IMR-90 (cell line): Measurements from ENCODE around the gene DEFB124. TPM values are rescaled to one million over a fixed set of nuclear protein-coding genes. Genes with fewer than 3 reads are reported as not detected.

Experiments
- ATAC-seq: fragments of 200-7000 bp; cut with Tn5 transposase; 2 replicates; pipeline ENCODE4 v1.9.1; 2020; ENCODE audit warnings: low read depth, mild to moderate bottlenecking, moderate library complexity
- BruUV-seq: library from RNA; stranded (reverse); fragments of 400-500 nt; replicated peaks from 2 replicates; lab custom pipeline; 2021; lab: Mats Ljungman, UMichigan
- CTCF ChIA-PET: fragments of 300-600 bp; formaldehyde crosslinking; extraction: SDS; loops from one replicate; lab custom pipeline; 2021; ENCODE audit warnings: antibody characterized with exemption; lab: Yijun Ruan, JAX
- POLR2A ChIA-PET: fragments of 300-600 bp; sonication (Branson Sonifier 250); formaldehyde crosslinking; loops from one replicate; lab custom pipeline; 2022; ENCODE audit warnings: antibody characterized with exemption; ENCODE audit not compliant: unreplicated experiment; lab: Charles Lee
- DNase-seq: peaks from one replicate; pipeline ENCODE4 v3.0.0; 2013
- H2AFZ ChIP-seq: replicated peaks from 2 replicates; pipeline ENCODE3; 2013; ENCODE audit warnings: low read length, mild to moderate bottlenecking; ENCODE audit not compliant: poor library complexity
- H2AK5ac ChIP-seq: 2 replicates; pipeline ENCODE4 v1.6.1; 2013; ENCODE audit warnings: low read depth, low read length, inconsistent platforms
- H2AK9ac ChIP-seq: replicated peaks from 2 replicates; pipeline ENCODE3; 2013; ENCODE audit warnings: mild to moderate bottlenecking, low read depth, low read length, moderate library complexity; ENCODE audit not compliant: poor library complexity
- H2BK120ac ChIP-seq: 2 replicates; pipeline ENCODE4 v1.6.1; 2013; ENCODE audit warnings: low read depth, low read length, inconsistent platforms
- H2BK15ac ChIP-seq: 3 replicates; pipeline ENCODE4 v1.6.1; 2013; ENCODE audit warnings: low read depth, low read length, inconsistent platforms
- H2BK20ac ChIP-seq: 2 replicates; pipeline ENCODE4 v1.6.1; 2013; ENCODE audit warnings: low read depth, mild to moderate bottlenecking, inconsistent platforms, low read length, moderate library complexity
- H2BK5ac ChIP-seq: 2 replicates; pipeline ENCODE4 v1.6.1; 2013; ENCODE audit warnings: mild to moderate bottlenecking, low read depth, low read length, inconsistent platforms; ENCODE audit not compliant: poor library complexity, severe bottlenecking
- H3K14ac ChIP-seq: replicated peaks from 2 replicates; pipeline ENCODE4 v1.6.1; 2013; ENCODE audit warnings: low read depth, low read length, inconsistent platforms
- H3K18ac ChIP-seq: 2 replicates; pipeline ENCODE4 v1.6.1; 2013; ENCODE audit warnings: low read depth, low read length, control low read depth
- H3K23ac ChIP-seq: 2 replicates; pipeline ENCODE4 v1.6.1; 2013; ENCODE audit warnings: low read depth, low read length, inconsistent platforms
- H3K27ac ChIP-seq: 2 replicates; pipeline ENCODE4 v1.5.1; 2013; ENCODE audit warnings: mild to moderate bottlenecking, control low read depth, low read length; ENCODE audit not compliant: insufficient read depth
- H3K27me3 ChIP-seq: 2 replicates; pipeline ENCODE4 v1.6.1; 2013; ENCODE audit warnings: low read length; ENCODE audit not compliant: control insufficient read depth, insufficient read depth
- H3K36me3 ChIP-seq: 2 replicates; pipeline ENCODE4 v1.6.1; 2013; ENCODE audit warnings: low read length, mixed read lengths; ENCODE audit not compliant: control insufficient read depth, insufficient read depth
- H3K4ac ChIP-seq: 2 replicates; pipeline ENCODE4 v1.6.1; 2013; ENCODE audit warnings: low read depth, low read length, inconsistent platforms
- H3K4me1 ChIP-seq: 2 replicates; pipeline ENCODE4 v1.6.1; 2013; ENCODE audit warnings: low read length, mixed read lengths; ENCODE audit not compliant: control insufficient read depth, insufficient read depth
- H3K4me2 ChIP-seq: 2 replicates; pipeline ENCODE4 v1.6.1; 2013; ENCODE audit warnings: low read depth, mild to moderate bottlenecking, control low read depth, low read length, moderate library complexity
- H3K4me3 ChIP-seq: 2 replicates; pipeline ENCODE4 v1.5.1; 2013; ENCODE audit warnings: low read depth, mild to moderate bottlenecking, control low read depth, low read length, moderate library complexity; ENCODE audit not compliant: insufficient read depth
- H3K56ac ChIP-seq: 2 replicates; pipeline ENCODE4 v1.6.1; 2013; ENCODE audit warnings: low read length, inconsistent platforms; ENCODE audit not compliant: insufficient read depth; ENCODE audit errors: extremely low read depth
- H3K79me1 ChIP-seq, 2 experiments: 2 replicates each; pipeline ENCODE4 v1.6.1; 2013; ENCODE audit warnings: low read length in 2 of 2, inconsistent platforms in 1 of 2, low read depth in 1 of 2
- H3K9ac ChIP-seq: 2 replicates; pipeline ENCODE4 v1.6.1; 2013; ENCODE audit warnings: low read depth, low read length, control low read depth
- H3K9me1 ChIP-seq: 2 replicates; pipeline ENCODE4 v1.6.1; 2013; ENCODE audit warnings: low read length, inconsistent platforms; ENCODE audit not compliant: insufficient read depth
- H3K9me3 ChIP-seq: 2 replicates; pipeline ENCODE4 v1.6.1; 2013; ENCODE audit warnings: low read length; ENCODE audit not compliant: control insufficient read depth, insufficient read depth
- H4K20me1 ChIP-seq: 2 replicates; pipeline ENCODE4 v1.6.1; 2013; ENCODE audit warnings: low read length, inconsistent platforms; ENCODE audit not compliant: insufficient read depth
- H4K5ac ChIP-seq: 2 replicates; pipeline ENCODE4 v1.6.1; 2013; ENCODE audit warnings: mild to moderate bottlenecking, low read depth, low read length, control low read depth
- H4K8ac ChIP-seq, 2 experiments: 2 replicates each; pipeline ENCODE4 v1.6.1; 2013; ENCODE audit warnings: low read depth in 2 of 2, low read length in 2 of 2, control low read depth in 1 of 2, inconsistent platforms in 1 of 2
- H4K91ac ChIP-seq: 2 replicates; pipeline ENCODE4 v1.6.1; 2013; ENCODE audit warnings: low read depth, low read length, inconsistent platforms; ENCODE audit not compliant: insufficient read depth
- CEBPB ChIP-seq: IDR thresholded peaks from 2 replicates; pipeline ENCODE4 v1.6.1; 2012; ENCODE audit warnings: low read depth, low read length, improper control_type of control experiment
- FOS ChIP-seq: fragments of 150-350 bp; IDR thresholded peaks from 2 replicates; pipeline ENCODE4 v1.6.1; 2016; ENCODE audit warnings: low read depth, low read length
- MAZ ChIP-seq: IDR thresholded peaks from 2 replicates; pipeline ENCODE4 v1.6.1; 2012; ENCODE audit warnings: low read depth, mild to moderate bottlenecking, low read length, improper control_type of control experiment, moderate library complexity, borderline replicate concordance
- MXI1 ChIP-seq: IDR thresholded peaks from 2 replicates; pipeline ENCODE4 v1.6.1; 2012; ENCODE audit warnings: low read depth, mild to moderate bottlenecking, low read length, moderate library complexity, borderline replicate concordance
- POLR2A ChIP-seq: IDR thresholded peaks from 2 replicates; pipeline ENCODE4 v1.6.1; 2012; ENCODE audit warnings: mild to moderate bottlenecking, low read depth, low read length
- RAD21 ChIP-seq: IDR thresholded peaks from 2 replicates; pipeline ENCODE4 v1.6.1; 2012; ENCODE audit warnings: low read length, improper control_type of control experiment
- RCOR1 ChIP-seq: IDR thresholded peaks from 2 replicates; pipeline ENCODE4 v1.6.1; 2012; ENCODE audit warnings: mild to moderate bottlenecking, low read length, improper control_type of control experiment; ENCODE audit not compliant: insufficient replicate concordance
- RFX5 ChIP-seq: IDR thresholded peaks from 2 replicates; pipeline ENCODE4 v1.8.0; 2012; ENCODE audit warnings: low read depth, mild to moderate bottlenecking, low read length, moderate library complexity
- SMC3 ChIP-seq: fragments of 150-350 bp; IDR thresholded peaks from 2 replicates; pipeline ENCODE4 v1.6.1; 2016; ENCODE audit warnings: low read depth, mild to moderate bottlenecking, antibody characterized with exemption, low read length, moderate library complexity
- WGBS, 2 experiments: methylation state at CpG; one replicate each; pipeline versions ENCODE4 v1.1.5 to v1.1.7; 2013; ENCODE audit warnings: missing lambda C conversion rate in 2 of 2; ENCODE audit not compliant: insufficient read length in 1 of 2; ENCODE audit errors: extremely low coverage in 2 of 2; 5-methylcytosine and 5-hydroxymethylcytosine counted together
- dilution Hi-C: fragments of 300-500 bp; cut with HindIII; formaldehyde crosslinking; loops from one replicate; pipeline ENCODE4 v1.14.3; 2018; ENCODE audit warnings: low sequenced_read_pairs; ENCODE audit not compliant: unreplicated experiment
- in situ Hi-C: fragments of 300-500 bp; cut with MboI; formaldehyde crosslinking; loops from 3 replicates; pipeline ENCODE4 v1.14.3; 2019; ENCODE audit warnings: low sequenced_read_pairs, inconsistent platforms, mixed read lengths
- intact Hi-C: fragments of 100-400 bp; cut with micrococcal nuclease; formaldehyde crosslinking; loops from 2 replicates; pipeline ENCODE4 v1.10.0; 2022
- polyA plus RNA-seq, 3 experiments: library from polyadenylated mRNA; depleted of rRNA; stranded (reverse); fragments of >200 nt; gene quantifications; 2 replicates each; pipeline ENCODE4 v1.2.3, GENCODE V29; 2012; ENCODE audit warnings: low replicate concordance in 1 of 3
- total RNA-seq: library from RNA; depleted of rRNA; stranded (reverse); fragments of >200 nt; gene quantifications from 2 replicates; pipeline ENCODE4 v1.2.3, GENCODE V29; 2012
- TF ChIP-seq, protein P1 (sequence below): fragments of 150-350 bp; IDR thresholded peaks from 2 replicates; pipeline ENCODE4 v1.6.1; 2017; ENCODE audit warnings: mild to moderate bottlenecking, antibody characterized with exemption, low read length, low read depth
- TF ChIP-seq, protein P2 (sequence below): fragments of 150-350 bp; IDR thresholded peaks from 2 replicates; pipeline ENCODE4 v1.6.1; 2016; ENCODE audit warnings: low read depth, mild to moderate bottlenecking, low read length, moderate library complexity, borderline replicate concordance

The DEFB124 gene
- total and polyA plus RNA-seq, 2 of the 4 experiments (the other 2 are of a cell fraction): not detected

DNA sequence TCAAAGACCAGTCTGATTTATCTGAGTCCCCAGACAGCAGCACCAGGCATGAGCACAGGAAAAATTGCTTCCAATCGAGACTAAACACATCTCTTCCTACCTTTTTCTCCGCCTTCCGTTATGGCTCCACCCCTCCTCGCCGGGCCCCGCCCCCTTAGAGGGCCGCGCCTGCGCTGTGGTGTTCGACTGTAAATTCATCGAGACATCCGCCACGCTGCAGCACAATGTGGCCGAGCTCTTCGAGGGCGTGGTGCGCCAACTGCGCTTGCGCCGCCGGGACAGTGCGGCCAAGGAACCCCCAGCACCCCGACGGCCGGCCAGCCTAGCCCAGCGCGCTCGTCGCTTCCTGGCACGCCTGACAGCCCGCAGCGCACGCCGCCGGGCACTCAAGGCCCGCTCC lies 9.1 kb upstream of the DEFB124 start:
- intact Hi-C loops: no loop called here

More for the DNA sequence above, 9.1 kb upstream of the DEFB124 start:
- no peak for ATAC-seq
- CTCF ChIA-PET: interaction anchor here (0.6 to 1.1 kb wide), 2 partner anchors 19 to 204 kb away, joined by 5 read pairs; no protein-coding TSS in a partner anchor
- dilution Hi-C loops: no loop called here
- Histone ChIP-seq H2AK5ac (no peak overlapping the region), H4K8ac (no peak overlapping the region), H3K4me3 (no peak overlapping the region), H4K91ac (no peak overlapping the region), H2BK5ac (no peak overlapping the region), H3K4ac (no peak overlapping the region), H3K23ac (no peak overlapping the region), H3K27me3 (peaks cover 13% of the 10 kb centered on the region), H4K20me1 (no peaks in the 10 kb centered on the region), H2BK120ac (no peak overlapping the region), H3K56ac (no peak overlapping the region), H3K9me1 (no peaks in the 10 kb centered on the region), H2BK15ac (no peak overlapping the region), H2AFZ (peak overlapping the region; percentile 51), H3K9me3 (no peaks in the 10 kb centered on the region), H2BK20ac (no peak overlapping the region), H3K14ac (no peak overlapping the region), H3K18ac (no peak overlapping the region), H3K4me1 (no peaks in the 10 kb centered on the region), H4K5ac (no peak overlapping the region), H3K27ac (no peak overlapping the region), H3K79me1 (no peaks in the 10 kb centered on the region), H3K4me2 (no peak overlapping the region), H2AK9ac (peak overlapping the region; percentile 24), H3K36me3 (no peaks in the 10 kb centered on the region), H3K9ac (no peak overlapping the region)
- TF ChIP-seq MXI1: no peak
- TF ChIP-seq, protein P1, sequence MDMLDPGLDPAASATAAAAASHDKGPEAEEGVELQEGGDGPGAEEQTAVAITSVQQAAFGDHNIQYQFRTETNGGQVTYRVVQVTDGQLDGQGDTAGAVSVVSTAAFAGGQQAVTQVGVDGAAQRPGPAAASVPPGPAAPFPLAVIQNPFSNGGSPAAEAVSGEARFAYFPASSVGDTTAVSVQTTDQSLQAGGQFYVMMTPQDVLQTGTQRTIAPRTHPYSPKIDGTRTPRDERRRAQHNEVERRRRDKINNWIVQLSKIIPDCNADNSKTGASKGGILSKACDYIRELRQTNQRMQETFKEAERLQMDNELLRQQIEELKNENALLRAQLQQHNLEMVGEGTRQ: no peak
- TF ChIP-seq RAD21: no peak
- TF ChIP-seq CEBPB: no peak
- TF ChIP-seq RFX5: no peak
- no peak for TF ChIP-seq POLR2A
- TF ChIP-seq SMC3: no peak
- TF ChIP-seq FOS: no peak
- TF ChIP-seq, protein P2, sequence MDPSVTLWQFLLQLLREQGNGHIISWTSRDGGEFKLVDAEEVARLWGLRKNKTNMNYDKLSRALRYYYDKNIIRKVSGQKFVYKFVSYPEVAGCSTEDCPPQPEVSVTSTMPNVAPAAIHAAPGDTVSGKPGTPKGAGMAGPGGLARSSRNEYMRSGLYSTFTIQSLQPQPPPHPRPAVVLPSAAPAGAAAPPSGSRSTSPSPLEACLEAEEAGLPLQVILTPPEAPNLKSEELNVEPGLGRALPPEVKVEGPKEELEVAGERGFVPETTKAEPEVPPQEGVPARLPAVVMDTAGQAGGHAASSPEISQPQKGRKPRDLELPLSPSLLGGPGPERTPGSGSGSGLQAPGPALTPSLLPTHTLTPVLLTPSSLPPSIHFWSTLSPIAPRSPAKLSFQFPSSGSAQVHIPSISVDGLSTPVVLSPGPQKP: no peak
- TF ChIP-seq MAZ: no peak
- TF ChIP-seq RCOR1: no peak
- POLR2A ChIA-PET: no interaction called here
- 45% methylated on average over 26 of the region's 36 CpGs; no CpG with 5 or more reads in 1 of the 2 experiments for WGBS, 2 experiments
- BruUV-seq: no TSS peak
- no peak for DNase-seq
- in situ Hi-C loops: no loop called here
